Pulmonary artery endothelial cell (primary cell): ENCODE results near the gene SLC6A6. TPM values are rescaled to one million over a fixed set of nuclear protein-coding genes. Genes with fewer than 3 reads are reported as not detected.

ENCODE experiments used
- DNase-seq: peaks from one replicate; pipeline ENCODE4 v3.0.0-alpha.2; 2011; ENCODE audit warnings: low read depth, low spot score
- total RNA-seq: library from RNA; depleted of rRNA; stranded (reverse); fragments of >200 nt; gene quantifications from 2 replicates; pipeline ENCODE4 v1.2.3, GENCODE V29; 2014

SLC6A6 gene
- total RNA-seq, 1 donor from 2014 or later: 28.8 TPM

DNA sequence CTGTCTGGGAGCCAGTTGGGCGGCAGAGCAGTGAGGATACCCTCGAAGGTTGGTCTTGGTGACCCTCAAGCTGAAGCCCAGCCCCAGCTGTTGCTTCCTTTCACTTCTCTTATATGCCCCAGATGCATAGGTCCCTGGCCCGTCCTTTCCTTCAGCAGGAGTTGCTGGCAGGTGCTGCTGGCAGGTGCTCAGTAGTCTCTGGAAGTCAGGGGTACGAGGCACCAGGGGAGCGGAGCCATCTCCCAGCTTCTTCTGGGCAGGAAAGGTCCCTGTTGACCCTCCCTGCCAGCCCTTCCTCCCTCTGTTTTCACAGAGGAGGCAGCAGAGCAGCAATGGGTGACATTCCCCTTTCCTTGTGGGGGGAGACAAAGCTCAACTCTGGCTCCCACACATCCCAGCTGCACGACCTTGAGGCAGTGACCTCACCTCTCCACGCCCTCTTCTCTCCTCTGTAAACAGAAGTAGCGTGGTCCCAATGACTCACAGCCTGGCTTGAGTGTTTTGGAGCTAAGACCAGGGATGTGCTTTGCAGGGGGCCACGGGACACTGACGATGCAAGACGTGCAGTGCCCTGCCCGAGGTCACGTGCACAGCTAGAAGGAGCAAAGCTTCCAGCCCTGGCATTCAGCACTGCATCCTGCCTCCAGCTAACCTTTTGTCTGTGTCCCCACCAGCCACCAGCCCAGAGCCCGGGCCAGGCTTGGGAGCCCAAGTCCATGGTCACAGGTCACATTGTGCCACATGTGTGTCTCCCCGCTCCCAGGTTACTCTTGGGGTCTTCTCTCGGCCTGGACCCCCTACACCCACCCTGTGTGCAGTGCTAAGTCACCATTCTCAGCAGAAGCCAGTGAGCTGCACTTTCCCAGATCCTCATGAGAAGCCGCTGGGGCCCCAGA lies 49.7 kb downstream of the SLC6A6 start:
- DNase-seq: peak; percentile 47

DNA sequence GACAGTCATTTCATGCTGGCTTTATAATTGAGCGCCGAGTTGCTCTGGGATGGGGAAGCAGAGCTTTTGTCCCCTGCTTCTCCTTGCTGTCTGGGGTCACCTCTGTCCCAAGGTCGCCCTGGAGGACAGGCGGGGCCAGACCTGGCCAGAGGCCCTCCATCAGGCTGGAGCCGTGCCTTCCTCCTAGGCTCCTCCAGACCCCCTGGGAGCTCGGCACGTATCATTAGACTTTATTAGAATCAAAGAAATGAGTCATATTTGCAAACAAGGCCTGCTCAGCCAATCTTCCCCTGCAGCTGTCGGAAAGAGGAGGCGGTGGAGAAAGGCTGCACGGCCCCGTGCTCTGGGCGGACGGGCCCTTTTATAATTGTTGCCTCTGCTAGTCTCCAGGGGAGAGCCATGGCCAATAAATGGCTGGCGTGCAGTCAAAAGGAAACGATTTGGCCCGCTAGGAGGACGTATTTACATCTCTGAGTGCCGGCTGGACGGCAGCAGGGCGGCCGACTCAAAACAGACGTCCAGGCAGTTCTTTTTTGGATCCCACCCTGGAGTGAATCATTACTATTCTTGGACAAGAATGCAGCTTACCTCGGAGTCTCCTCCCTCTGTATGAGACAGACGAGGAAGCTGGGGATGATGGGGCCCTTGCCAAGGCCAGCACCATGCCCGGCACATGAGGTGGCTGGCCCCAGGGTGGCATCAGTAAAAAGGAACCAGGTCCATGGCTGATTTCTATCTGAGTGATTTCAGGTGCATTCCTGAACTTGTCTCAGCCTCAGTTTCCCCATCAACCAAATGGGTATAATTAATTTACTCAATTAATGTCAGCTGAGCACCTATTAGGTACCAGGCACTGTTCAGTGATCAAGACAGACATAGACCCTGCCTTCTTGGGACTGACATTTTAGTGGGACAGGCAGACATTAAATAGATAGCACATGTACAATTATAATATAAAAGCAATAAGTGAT lies 50.6 kb downstream of the SLC6A6 start:
- DNase-seq: peak; percentile 99

- no peak for DNase-seq
Measured at GRCh38 chr3:14453876-14454638, 51.7 kb downstream of the SLC6A6 start.

GRCh38 chr3:14454639-14455310 lies 52.4 kb downstream of the SLC6A6 start:
- DNase-seq: no peak

DNA sequence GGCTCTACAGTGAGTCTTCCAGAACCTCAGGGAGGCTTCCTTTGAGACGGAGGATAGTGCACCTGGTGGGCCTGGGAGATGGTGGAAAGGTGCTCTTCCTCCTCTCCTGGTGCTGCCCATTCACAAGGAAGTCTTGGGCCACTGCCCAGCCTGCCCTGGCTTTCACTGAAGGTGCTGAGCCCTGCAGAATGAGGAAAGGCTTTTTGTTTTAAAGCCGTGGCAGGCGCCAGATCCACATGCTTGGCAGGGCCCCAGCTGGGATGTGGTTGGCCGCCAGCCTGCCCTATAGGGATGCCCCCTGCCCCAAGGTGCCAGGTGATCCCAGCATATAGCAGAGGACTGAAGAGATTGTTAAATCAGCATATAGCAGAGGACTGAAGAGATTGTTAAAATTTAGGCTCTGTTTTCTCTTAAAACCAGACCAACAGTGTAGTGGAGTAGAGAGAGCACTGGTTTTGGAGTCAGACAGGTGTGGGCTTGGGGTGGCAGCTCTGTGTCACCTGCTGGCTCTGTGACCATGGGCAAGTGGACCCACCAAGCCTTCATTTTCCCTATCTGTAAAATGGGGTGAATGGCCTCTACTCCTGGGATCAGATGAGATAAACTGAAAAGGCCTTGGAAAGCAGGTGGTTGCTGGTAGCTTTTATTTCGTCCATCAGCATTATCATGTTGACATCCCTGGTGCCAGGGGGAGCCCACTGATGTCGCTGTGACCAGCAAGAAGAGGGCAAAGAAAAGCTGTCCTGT lies 53.3 kb downstream of the SLC6A6 start:
- no peak for DNase-seq

GRCh38 chr3:14456794-14457193 lies 54.4 kb downstream of the SLC6A6 start:
- no peak for DNase-seq

GRCh38 chr3:14457481-14457880 lies 55.1 kb downstream of the SLC6A6 start:
- DNase-seq: no peak

GRCh38 chr3:14457999-14458398 lies 55.6 kb downstream of the SLC6A6 start:
- no peak for DNase-seq

DNA sequence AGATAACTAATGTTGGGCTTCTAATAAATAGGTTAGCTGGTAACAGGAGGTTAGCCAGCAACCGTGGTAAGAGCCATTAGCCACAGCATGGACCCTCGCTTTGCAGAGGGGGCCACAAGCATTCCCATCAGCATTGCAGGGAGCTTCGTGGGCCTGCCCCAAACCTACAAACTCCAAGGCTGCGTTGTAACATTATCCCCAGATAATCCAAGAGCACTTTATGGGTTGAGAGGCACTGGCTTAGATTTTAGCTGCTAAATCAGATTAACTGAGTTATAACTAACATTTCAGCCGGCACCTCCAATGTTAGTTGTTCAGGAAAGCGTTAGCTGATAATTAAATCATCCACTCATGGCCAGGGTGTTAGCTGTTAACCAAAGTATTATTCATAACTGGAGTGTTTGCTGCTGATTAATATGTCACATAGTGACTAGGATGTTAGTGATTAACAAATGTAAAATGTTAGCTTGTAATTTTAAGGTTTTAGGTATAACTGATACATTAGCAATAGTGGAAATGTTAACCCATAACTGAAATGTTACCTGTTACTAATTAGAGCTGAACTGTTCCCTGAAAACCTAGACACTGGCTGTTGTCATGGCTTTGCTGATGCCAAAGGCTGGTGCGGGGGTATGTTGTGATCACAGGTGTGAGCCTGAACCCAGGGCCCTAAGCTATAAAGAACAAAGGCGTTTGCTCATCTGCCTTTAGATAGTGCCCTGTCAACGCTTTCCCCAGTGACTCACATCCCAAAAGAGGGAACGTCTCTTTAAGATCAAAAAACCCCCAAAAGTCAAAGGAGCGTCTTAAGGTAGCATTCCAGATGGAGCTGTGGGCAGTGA lies 56.2 kb downstream of the SLC6A6 start:
- no peak for DNase-seq

DNA sequence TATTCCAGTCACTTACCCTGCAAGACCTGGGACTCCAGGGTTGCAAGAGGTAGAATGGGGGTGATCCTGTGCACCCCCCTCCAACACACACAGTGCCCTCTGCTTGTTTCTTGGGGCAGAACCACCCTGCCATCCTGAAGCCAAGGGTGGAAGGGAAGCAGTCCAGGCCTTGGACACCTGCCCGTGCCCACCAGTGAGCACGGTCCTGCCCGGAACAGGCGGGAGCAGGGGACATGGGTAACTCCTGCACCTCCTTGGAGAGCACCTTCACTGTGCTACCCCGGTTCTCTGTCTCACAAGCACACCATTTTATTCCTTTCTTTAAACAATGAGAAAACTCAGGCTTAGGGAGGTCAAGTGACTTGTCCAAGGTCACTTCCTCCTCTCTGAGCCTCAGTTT lies 57.0 kb downstream of the SLC6A6 start:
- DNase-seq: no peak

DNA sequence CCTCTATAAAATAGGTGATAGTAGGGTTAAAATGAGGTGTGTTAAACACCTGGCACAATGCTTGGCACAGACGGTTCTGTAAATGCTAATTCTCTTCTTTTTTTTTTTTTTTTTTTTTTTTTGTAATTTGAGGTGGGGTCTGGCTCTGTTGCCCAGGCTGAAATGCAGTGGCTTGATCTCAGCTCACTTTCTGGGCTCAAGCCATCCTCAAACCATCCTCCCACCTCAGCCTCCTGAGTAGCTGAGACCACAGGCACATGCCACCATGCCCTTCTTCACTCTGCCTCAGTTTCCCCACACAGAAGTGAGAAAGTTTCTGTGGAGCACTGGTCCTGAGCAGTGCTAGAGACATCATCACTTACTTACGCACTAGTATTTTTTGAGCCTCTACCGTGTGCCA lies 57.4 kb downstream of the SLC6A6 start:
- no peak for DNase-seq

GRCh38 chr3:14460342-14461005 lies 58.1 kb downstream of the SLC6A6 start:
- peak; percentile 92 for DNase-seq

DNA sequence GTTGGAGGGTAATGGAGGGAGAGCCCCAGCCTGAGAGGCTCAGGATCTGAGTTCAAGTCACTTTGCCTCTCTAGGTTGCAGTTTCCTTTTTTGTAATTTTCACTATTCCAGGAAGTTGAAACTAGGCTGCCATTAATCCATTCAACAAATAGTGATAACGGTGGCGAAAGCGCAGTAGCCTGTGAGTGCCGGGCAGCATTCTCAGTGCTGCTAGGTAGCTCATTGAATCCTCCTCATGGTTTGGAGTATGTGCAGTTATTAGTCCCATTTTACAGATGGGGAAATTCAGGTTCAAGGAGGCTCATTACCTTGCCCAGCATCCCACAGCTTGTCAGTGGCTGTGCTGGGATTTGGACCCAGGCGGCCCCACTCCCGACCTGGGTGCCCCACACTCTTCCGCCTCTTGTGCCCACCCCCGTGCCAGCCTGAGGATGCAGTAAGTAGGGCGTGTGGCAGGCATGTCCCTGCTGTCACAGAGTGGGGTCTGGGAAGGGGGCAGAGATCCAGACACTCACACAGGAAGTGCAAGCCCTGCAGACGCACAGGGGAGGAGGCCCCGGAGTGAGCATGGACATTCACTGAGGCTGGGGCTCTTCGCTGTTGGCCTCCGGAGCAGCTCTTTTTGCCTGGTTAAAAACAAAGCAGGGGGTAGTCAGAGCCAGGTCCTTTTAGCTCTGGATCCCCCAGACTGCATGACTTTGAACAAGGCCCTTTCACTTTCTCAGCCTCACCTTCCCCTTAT lies 58.8 kb downstream of the SLC6A6 start:
- DNase-seq: no peak

GRCh38 chr3:14461748-14462324 lies 59.4 kb downstream of the SLC6A6 start:
- DNase-seq: no peak

DNA sequence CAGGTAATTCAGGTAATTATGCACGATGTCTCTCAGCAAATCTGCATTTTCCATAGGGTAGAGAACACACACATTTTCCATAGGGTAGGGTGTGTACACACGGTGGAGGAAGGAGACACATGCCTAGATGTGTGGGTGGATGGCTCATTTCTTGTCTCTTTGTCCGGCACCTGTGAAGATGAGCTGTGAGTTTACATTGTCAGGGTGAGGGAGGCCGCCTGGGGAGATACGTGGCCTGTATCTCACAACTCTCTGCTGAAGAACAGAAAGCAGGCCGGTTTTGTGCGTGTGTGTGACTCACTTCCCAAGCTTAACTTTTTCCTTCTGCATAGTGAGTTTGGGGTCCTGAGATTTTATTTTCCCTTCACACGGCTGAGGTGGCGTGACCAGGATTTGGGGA lies 60.3 kb downstream of the SLC6A6 start:
- DNase-seq: no peak

- no peak for DNase-seq
Measured at GRCh38 chr3:14463330-14464140, 61.1 kb downstream of the SLC6A6 start.

DNA sequence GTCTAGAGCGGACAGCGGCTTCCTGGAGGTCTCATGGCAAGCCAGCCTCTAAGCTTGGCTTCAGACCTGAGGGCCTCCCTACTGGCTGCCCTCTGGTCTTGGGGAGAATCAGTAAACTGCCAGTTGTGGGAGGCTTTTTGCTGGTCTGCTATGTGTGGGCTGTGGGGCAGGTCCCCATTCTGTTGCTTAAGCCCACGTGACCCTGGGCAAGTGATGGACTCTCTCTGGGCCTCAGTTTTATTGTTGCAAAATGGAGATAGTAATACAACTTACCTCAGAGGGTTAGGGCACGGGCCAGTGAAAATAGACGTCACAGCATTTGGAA lies 61.7 kb downstream of the SLC6A6 start:
- DNase-seq: no peak
